HEK293T (cell line): Measurements from ENCODE around the gene CDH4.

Experiments used
- CTCF ChIA-PET: fragments of 350-600 bp; formaldehyde crosslinking; extraction: SDS; loops from one replicate; lab custom pipeline; 2021; ENCODE audit warnings: antibody characterized with exemption, inconsistent platforms; lab: Yijun Ruan, JAX
- POLR2A ChIA-PET: fragments of 350-600 bp; formaldehyde crosslinking; extraction: SDS; loops from one replicate; lab custom pipeline; 2020; ENCODE audit warnings: antibody characterized with exemption, inconsistent platforms; lab: Yijun Ruan, JAX
- DNase-seq: peaks from one replicate; pipeline ENCODE4 v3.0.0; 2012; ENCODE audit warnings: mixed read lengths; ENCODE audit errors: extremely low spot score
- ARNT ChIP-seq: fragments of 450-650 bp; IDR thresholded peaks from 2 replicates; pipeline ENCODE4 v1.6.1; 2017; ENCODE audit warnings: mild to moderate bottlenecking
- BHLHE40 ChIP-seq: fragments of 450-650 bp; IDR thresholded peaks from 2 replicates; pipeline ENCODE4 v1.6.1; 2016; ENCODE audit warnings: mild to moderate bottlenecking, moderate library complexity, borderline replicate concordance
- CTBP1 ChIP-seq: fragments of 450-650 bp; IDR thresholded peaks from 2 replicates; pipeline ENCODE4 v1.6.1; 2016; ENCODE audit warnings: borderline replicate concordance
- ELF4 ChIP-seq: fragments of 450-650 bp; IDR thresholded peaks from 2 replicates; pipeline ENCODE4 v1.6.1; 2017; ENCODE audit warnings: antibody characterized with exemption
- FOXA1 ChIP-seq: fragments of 450-650 bp; IDR thresholded peaks from 2 replicates; pipeline ENCODE4 v1.6.1; 2016; ENCODE audit warnings: mild to moderate bottlenecking
- FOXK2 ChIP-seq: fragments of 450-650 bp; IDR thresholded peaks from 2 replicates; pipeline ENCODE4 v1.6.1; 2016; ENCODE audit warnings: mild to moderate bottlenecking
- FOXM1 ChIP-seq: fragments of 450-650 bp; IDR thresholded peaks from 2 replicates; pipeline ENCODE4 v1.6.1; 2017; ENCODE audit warnings: mild to moderate bottlenecking, borderline replicate concordance
- HDGF ChIP-seq: fragments of 450-650 bp; IDR thresholded peaks from 2 replicates; pipeline ENCODE4 v1.6.1; 2017; ENCODE audit warnings: antibody characterized with exemption, borderline replicate concordance
- L3MBTL2 ChIP-seq: fragments of 450-650 bp; conservative IDR thresholded peaks from 2 replicates; pipeline ENCODE4 v1.6.1; 2016; ENCODE audit warnings: mild to moderate bottlenecking
- LEF1 ChIP-seq: fragments of 450-650 bp; IDR thresholded peaks from 2 replicates; pipeline ENCODE4 v1.6.1; 2017; ENCODE audit warnings: mild to moderate bottlenecking, borderline replicate concordance
- NFRKB ChIP-seq: fragments of 450-650 bp; IDR thresholded peaks from 2 replicates; pipeline ENCODE4 v1.6.1; 2016; ENCODE audit warnings: mild to moderate bottlenecking, moderate library complexity
- PKNOX1 ChIP-seq: fragments of 450-650 bp; IDR thresholded peaks from 2 replicates; pipeline ENCODE4 v1.6.1; 2016
- SP1 ChIP-seq: fragments of 450-650 bp; IDR thresholded peaks from 2 replicates; pipeline ENCODE4 v1.6.1; 2017
- SUZ12 ChIP-seq: fragments of 450-650 bp; IDR thresholded peaks from 2 replicates; pipeline ENCODE4 v1.6.1; 2016; ENCODE audit warnings: mild to moderate bottlenecking
- TARDBP ChIP-seq: fragments of 450-650 bp; IDR thresholded peaks from 2 replicates; pipeline ENCODE4 v1.6.1; 2016
- ZNF384 ChIP-seq: fragments of 450-650 bp; IDR thresholded peaks from 2 replicates; pipeline ENCODE4 v1.6.1; 2016

Gene CDH4

GRCh38 chr20:61864481-61864880 lies 612.4 kb downstream of the CDH4 start:
- POLR2A ChIA-PET, result no interaction called here
- CTCF ChIA-PET, result no interaction called here
- no peak for DNase-seq
- no peak for TF ChIP-seq SP1

GRCh38 chr20:61865353-61865752 lies 613.3 kb downstream of the CDH4 start:
- no peak for DNase-seq
- POLR2A ChIA-PET, result no interaction called here
- TF ChIP-seq HDGF (no peak), FOXM1 (no peak), FOXK2 (no peak), SP1 (no peak), CTBP1 (no peak), PKNOX1 (no peak), BHLHE40 (no peak), L3MBTL2 (no peak), NFRKB (no peak), LEF1 (no peak), ARNT (no peak), FOXA1 (no peak), TARDBP (no peak), ZNF384 (no peak), SUZ12 (no peak), ELF4 (no peak)
- CTCF ChIA-PET, result no interaction called here

GRCh38 chr20:61866165-61866564 lies 614.1 kb downstream of the CDH4 start:
- ChIA-PET CTCF (no interaction called here), POLR2A (interaction anchor here (1.6 kb wide), 1 partner anchor 41 kb away, joined by 3 read pairs; no protein-coding TSS in a partner anchor)
- TF ChIP-seq FOXK2, result no peak
- TF ChIP-seq ZNF384, result no peak
- no peak for TF ChIP-seq SP1
- TF ChIP-seq FOXM1, result no peak
- no peak for TF ChIP-seq CTBP1
- no peak for TF ChIP-seq FOXA1
- no peak for TF ChIP-seq TARDBP
- TF ChIP-seq ARNT, result no peak
- no peak for TF ChIP-seq ELF4
- no peak for TF ChIP-seq L3MBTL2
- no peak for TF ChIP-seq BHLHE40
- TF ChIP-seq PKNOX1, result no peak
- no peak for TF ChIP-seq LEF1
- no peak for TF ChIP-seq HDGF
- TF ChIP-seq NFRKB, result no peak
- no peak for TF ChIP-seq SUZ12
- DNase-seq, result no peak

GRCh38 chr20:61868006-61868405 lies 615.9 kb downstream of the CDH4 start:
- POLR2A ChIA-PET, result no interaction called here
- no peak for TF ChIP-seq FOXA1
- no peak for TF ChIP-seq ZNF384
- TF ChIP-seq ELF4, result no peak
- TF ChIP-seq BHLHE40, result no peak
- TF ChIP-seq SP1, result no peak
- TF ChIP-seq TARDBP, result no peak
- TF ChIP-seq HDGF, result no peak
- TF ChIP-seq PKNOX1, result no peak
- TF ChIP-seq FOXK2, result no peak
- no peak for TF ChIP-seq NFRKB
- no peak for TF ChIP-seq FOXM1
- TF ChIP-seq CTBP1, result no peak
- TF ChIP-seq SUZ12, result no peak
- TF ChIP-seq ARNT, result no peak
- no peak for TF ChIP-seq L3MBTL2
- TF ChIP-seq LEF1, result no peak
- CTCF ChIA-PET, result no interaction called here
- no peak for DNase-seq

GRCh38 chr20:61868466-61869090 lies 616.5 kb downstream of the CDH4 start:
- TF ChIP-seq BHLHE40 (no peak), L3MBTL2 (no peak), ZNF384 (no peak), NFRKB (no peak), FOXA1 (no peak), SP1 (no peak), LEF1 (no peak), TARDBP (no peak), CTBP1 (no peak), HDGF (no peak), FOXK2 (no peak), PKNOX1 (no peak)
- DNase-seq, result no peak
- CTCF ChIA-PET, result no interaction called here
- POLR2A ChIA-PET, result no interaction called here
